Measurements from ENCODE around the gene AMY1A.
"Not testable (repeated sequence)": the region's sequence is repeated elsewhere in the genome, so short reads cannot be mapped to it uniquely, and the experiment has no call there.

The AMY1A gene

DNA sequence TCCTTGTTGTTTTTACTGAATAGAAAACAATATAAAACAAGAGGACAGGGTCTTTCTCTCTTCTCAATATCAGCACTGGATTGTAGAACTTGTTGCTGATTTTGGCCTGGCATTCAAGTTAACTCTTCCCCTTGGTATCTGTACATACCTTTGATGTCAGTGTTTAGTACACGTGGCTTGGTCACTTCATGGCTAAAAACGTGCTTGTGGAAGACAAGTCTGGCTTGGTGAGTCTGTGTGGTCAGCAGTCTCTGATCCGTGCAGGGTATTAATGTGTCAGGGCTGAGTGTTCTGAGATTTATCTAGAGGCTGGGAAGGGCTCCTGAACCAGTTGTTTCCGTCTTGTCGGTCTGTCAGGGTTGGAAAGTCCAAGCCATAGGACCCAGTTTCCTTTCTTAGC lies at the start of gene AMY1A:
Gene AMY1A, plus strand, starts transcription at position 301 of the 400 bp plus-strand sequence. CDS start 571 bp downstream, outside the sequence.
- not testable (repeated sequence) for DNase-seq

DNA sequence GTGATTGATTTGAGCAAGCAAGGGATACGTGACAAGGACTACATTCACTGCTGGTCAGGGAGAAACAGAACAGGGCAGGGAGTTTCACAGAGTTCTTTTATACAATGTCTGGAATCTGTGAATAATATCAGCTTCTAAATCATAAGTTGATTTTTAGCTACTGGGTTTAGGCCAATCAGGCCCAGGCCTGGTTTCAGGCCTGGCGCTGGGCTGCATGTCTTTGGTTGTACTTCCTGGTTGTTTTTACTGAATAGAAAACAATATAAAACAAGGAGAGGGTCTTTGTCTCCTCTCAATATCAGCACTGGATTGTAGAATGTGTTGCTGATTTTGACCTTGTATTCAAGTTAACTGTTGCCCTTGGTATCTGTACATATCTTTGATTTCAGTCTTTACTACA lies 39.2 kb upstream of the AMY1A start:
- no peak for DNase-seq

DNA sequence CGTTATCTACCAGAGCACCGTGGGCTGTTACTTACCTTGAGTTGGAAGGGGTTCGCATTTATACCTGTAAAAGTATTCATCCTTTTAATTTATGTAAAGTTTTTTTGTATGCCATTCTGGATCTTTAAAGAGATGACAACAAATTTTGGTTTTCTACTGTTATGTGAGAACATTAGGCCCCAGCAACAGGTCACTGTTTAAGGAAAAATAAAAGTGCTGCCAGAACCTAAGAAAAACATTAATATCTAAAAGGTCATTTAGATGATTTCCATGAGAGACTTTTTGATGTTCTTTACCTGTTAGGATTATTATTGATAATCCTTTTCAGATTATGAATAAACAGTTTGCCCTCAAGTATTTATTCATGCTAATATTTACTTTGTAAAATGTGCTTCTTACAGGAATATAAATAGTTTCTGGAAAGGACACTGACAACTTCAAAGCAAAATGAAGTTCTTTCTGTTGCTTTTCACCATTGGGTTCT lies 38.5 kb upstream of the AMY1A start, which contains the start of gene AMY2A:
Gene AMY2A, plus strand, starts transcription at position 434 of the 484 bp plus-strand sequence. Its CDS starts 14 bp downstream, at position 448.
- not testable (repeated sequence) for DNase-seq

DNA sequence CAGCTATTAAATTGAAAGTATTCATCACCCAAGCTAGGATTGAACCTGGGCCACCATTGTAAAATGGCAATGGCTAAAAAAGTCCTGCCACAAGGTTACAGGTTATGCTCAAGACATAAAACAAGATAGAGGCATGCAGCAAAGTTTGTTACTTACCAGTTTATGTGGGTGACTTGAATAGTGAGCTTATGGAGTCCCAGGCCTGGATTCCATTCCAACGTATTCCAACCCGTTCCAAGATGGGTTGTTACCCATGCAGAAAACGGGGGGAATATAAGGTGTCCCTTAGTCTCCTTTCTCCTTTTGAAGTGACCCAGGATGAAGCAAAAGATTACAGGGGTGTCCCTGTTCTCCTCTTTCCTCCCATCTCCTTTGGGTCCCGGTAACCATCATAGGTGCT lies 28.1 kb upstream of the AMY1A start:
- DNase-seq, result not testable (repeated sequence)

DNA sequence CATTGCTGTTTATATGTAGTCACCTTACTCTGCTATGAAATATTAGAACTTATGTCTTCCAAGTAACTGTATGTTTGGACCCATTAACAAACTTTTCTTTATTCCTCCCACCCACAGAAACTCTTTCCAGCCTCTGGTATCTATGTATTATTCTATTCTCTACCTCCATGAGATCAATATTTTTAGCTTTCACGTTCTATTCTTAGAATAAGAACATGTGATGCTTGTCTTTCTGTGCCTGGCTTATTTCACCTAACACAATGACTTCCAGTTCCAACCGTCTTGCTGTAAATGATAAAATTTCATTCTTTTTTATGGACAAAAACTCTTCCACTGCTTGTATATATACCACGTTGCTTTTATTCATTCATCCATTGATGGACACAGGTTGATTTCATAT lies 14.4 kb upstream of the AMY1A start:
- DNase-seq, result not testable (repeated sequence)

DNA sequence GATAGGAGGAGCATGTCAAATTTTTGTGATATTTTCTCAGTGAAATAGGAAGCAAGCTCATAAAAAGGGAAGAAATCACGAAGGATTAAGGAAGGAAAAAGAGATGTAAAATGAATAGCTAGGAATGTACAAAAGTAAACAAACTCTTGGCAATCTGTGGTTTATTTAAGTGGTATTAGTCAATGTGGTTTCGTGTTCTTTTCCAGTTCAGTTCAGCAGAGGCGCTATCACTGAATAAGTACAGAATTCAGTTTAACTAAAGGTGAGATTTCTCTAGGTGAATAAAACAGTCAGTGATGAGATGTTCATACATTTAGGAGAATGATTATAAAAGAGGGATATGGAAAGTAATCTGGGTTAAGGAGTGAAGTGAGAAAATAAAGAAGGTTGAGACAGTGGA lies 11.7 kb upstream of the AMY1A start:
- DNase-seq, result not testable (repeated sequence)

DNA sequence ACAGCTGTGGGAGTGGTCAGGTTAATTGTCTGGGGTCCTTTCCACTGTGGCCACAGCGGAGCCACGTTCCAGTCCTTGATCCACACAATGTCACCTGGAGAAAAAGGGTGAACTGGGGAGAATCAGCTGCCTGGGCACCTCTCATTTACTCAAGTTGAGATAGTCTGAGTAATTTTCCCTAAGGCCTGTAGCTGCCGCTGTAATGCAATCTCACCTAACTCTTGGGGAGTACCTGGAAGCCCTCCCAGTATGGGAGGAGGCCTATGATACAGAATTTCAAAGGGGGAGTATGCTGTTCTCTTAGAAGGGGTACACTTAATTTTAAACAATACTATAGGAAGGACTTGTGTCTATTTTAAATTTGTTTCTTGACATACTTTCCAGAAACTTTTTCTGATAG lies 5.3 kb upstream of the AMY1A start:
- DNase-seq, result not testable (repeated sequence)

DNA sequence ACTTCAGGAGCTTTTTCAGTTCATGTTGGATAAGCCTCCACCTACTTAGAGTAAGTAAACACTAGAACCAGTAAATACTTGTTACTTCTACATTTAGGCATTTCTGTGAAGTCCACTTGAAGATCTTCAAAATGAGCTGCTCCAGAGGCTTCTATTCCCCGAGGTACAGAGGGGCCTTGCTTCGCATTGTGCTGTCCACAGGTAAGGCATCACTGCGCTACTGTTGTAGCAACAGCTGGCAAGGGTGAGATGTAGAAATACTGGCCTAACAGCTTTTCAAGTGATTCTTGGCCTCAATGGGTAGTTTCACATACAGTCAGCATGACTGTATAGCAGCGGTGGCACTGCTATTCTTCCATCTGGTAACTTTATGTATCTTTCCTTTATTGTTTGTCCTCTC lies 4.7 kb upstream of the AMY1A start:
- DNase-seq, result not testable (repeated sequence)

DNA sequence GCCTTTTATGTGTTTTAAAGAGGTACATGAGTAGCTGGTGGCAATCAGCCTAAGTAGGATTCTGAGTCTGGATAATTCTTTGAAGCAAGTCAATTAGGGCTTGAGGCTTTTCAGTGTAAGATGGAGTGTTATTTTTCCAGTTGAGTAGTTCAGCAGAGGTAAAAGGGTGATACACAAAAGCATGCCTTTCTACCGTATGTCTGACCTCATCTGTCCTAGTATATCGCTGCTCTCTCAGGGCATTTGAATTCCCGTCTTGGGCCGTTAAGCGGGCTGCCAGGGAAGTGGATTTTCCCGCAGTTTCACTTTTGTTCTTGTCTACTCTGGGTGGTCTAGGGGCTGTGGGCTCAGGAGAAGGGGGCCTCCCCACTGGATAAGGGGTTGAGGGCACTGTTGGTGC lies 1.4 kb upstream of the AMY1A start:
- DNase-seq, result not testable (repeated sequence)

DNA sequence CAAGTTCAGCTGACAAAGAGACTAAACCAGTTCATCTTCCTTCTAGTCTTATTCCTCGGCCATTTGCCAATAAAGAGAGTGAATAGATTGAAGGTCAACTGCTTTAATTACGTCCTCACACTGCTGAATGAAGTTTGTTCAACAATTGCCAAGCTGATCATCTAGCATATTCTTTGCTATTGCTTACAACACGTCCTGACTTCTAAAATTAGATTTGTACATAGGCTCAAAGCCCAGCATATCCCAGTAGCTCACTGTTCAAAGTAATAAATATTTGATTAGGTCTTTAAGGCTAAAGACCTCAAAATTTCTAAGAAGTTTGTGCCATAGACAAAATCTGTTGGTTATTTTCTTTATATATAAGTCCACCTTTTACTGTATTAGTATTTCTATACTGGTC lies 20.8 kb downstream of the AMY1A start:
- not testable (repeated sequence) for DNase-seq

DNA sequence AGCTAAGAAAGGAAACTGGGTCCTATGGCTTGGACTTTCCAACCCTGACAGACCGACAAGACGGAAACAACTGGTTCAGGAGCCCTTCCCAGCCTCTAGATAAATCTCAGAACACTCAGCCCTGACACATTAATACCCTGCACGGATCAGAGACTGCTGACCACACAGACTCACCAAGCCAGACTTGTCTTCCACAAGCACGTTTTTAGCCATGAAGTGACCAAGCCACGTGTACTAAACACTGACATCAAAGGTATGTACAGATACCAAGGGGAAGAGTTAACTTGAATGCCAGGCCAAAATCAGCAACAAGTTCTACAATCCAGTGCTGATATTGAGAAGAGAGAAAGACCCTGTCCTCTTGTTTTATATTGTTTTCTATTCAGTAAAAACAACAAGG lies 40.5 kb downstream of the AMY1A start, which contains the start of gene AMY1B:
Gene AMY1B, minus strand, starts transcription at position 101 of the 400 bp plus-strand sequence. CDS start 571 bp downstream, outside the sequence.
- DNase-seq, result not testable (repeated sequence)

DNA sequence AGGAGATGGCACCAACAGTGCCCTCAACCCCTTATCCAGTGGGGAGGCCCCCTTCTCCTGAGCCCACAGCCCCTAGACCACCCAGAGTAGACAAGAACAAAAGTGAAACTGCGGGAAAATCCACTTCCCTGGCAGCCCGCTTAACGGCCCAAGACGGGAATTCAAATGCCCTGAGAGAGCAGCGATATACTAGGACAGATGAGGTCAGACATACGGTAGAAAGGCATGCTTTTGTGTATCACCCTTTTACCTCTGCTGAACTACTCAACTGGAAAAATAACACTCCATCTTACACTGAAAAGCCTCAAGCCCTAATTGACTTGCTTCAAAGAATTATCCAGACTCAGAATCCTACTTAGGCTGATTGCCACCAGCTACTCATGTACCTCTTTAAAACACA lies 41.9 kb downstream of the AMY1A start:
- not testable (repeated sequence) for DNase-seq

DNA sequence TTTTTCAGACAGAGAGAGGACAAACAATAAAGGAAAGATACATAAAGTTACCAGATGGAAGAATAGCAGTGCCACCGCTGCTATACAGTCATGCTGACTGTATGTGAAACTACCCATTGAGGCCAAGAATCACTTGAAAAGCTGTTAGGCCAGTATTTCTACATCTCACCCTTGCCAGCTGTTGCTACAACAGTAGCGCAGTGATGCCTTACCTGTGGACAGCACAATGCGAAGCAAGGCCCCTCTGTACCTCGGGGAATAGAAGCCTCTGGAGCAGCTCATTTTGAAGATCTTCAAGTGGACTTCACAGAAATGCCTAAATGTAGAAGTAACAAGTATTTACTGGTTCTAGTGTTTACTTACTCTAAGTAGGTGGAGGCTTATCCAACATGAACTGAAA lies 45.1 kb downstream of the AMY1A start:
- not testable (repeated sequence) for DNase-seq

DNA sequence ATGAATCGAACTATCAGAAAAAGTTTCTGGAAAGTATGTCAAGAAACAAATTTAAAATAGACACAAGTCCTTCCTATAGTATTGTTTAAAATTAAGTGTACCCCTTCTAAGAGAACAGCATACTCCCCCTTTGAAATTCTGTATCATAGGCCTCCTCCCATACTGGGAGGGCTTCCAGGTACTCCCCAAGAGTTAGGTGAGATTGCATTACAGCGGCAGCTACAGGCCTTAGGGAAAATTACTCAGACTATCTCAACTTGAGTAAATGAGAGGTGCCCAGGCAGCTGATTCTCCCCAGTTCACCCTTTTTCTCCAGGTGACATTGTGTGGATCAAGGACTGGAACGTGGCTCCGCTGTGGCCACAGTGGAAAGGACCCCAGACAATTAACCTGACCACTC lies 45.7 kb downstream of the AMY1A start:
- not testable (repeated sequence) for DNase-seq

DNA sequence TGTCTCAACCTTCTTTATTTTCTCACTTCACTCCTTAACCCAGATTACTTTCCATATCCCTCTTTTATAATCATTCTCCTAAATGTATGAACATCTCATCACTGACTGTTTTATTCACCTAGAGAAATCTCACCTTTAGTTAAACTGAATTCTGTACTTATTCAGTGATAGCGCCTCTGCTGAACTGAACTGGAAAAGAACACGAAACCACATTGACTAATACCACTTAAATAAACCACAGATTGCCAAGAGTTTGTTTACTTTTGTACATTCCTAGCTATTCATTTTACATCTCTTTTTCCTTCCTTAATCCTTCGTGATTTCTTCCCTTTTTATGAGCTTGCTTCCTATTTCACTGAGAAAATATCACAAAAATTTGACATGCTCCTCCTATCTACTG lies 52.1 kb downstream of the AMY1A start:
- DNase-seq, result not testable (repeated sequence)

DNA sequence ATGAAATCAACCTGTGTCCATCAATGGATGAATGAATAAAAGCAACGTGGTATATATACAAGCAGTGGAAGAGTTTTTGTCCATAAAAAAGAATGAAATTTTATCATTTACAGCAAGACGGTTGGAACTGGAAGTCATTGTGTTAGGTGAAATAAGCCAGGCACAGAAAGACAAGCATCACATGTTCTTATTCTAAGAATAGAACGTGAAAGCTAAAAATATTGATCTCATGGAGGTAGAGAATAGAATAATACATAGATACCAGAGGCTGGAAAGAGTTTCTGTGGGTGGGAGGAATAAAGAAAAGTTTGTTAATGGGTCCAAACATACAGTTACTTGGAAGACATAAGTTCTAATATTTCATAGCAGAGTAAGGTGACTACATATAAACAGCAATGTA lies 54.8 kb downstream of the AMY1A start:
- not testable (repeated sequence) for DNase-seq

Measured in fibroblast of skin of right biceps (primary cell).